Testis (tissue), 3 donors: Measurements from ENCODE around the gene PCDHGB1. TPM values are rescaled to one million over a fixed set of nuclear protein-coding genes. Genes with fewer than 3 reads are reported as not detected.
A peak's percentile ranks its signal among the peaks of the same experiment; 100 is the strongest.

ENCODE experiments used
- DNase-seq: peaks from one replicate; pipeline ENCODE4 v3.0.0-alpha.2; 2019
- H3K27ac ChIP-seq, 2 donors: fragments of 200-600 bp; sonication (generic); one replicate each; pipeline ENCODE4 v1.5.1; 2019
- H3K27me3 ChIP-seq: fragments of 200-600 bp; sonication (generic); one replicate; pipeline ENCODE4 v1.5.1; 2019
- H3K36me3 ChIP-seq: fragments of 200-600 bp; sonication (generic); one replicate; pipeline ENCODE4 v1.5.1; 2017; ENCODE audit warnings: low read depth; ENCODE audit errors: missing control alignments
- H3K4me1 ChIP-seq: fragments of 200-600 bp; sonication (generic); one replicate; pipeline ENCODE4 v1.5.1; 2019
- H3K4me3 ChIP-seq, 2 donors: fragments of 200-600 bp; sonication (generic); one replicate each; pipeline ENCODE4 v1.5.1; 2017 to 2019
- H3K9me3 ChIP-seq: fragments of 200-600 bp; sonication (generic); one replicate; pipeline ENCODE4 v1.5.1; 2017
- CTCF ChIP-seq, 3 experiments: fragments of 450-650 bp in 2 of 3; fragments of 200-600 bp in 1 of 3; sonication (generic) in 1 of 3; IDR thresholded peaks; one replicate each; pipeline ENCODE4 v1.5.1; 2016 to 2019; ENCODE audit warnings: antibody characterized with exemption in 3 of 3, mild to moderate bottlenecking in 2 of 3, moderate library complexity in 1 of 3
- POLR2A ChIP-seq: fragments of 450-650 bp; IDR thresholded peaks from one replicate; pipeline ENCODE4 v1.6.1; 2017; ENCODE audit warnings: antibody characterized with exemption, mild to moderate bottlenecking, moderate library complexity
- WGBS, 2 donors: methylation state at CpG; one replicate each; pipeline ENCODE4 v1.1.5; 2018; 5-methylcytosine and 5-hydroxymethylcytosine counted together
- intact Hi-C: fragments of 100-400 bp; cut with DNase I; formaldehyde crosslinking; loops from one replicate; pipeline ENCODE4 v1.15.1; 2023; ENCODE audit warnings: low total_unique reads
- polyA plus RNA-seq: library from polyadenylated mRNA; stranded (reverse); fragments of 350-450 nt; fragmentation: Illumina TruSeq; extraction: RNeasy Lipid Tissue Mini Kit (QIAGEN cat#74804); gene quantifications from one replicate; pipeline ENCODE4 v1.2.3, GENCODE V29; 2014; ENCODE audit warnings: low read depth, low replicate concordance; ENCODE audit not compliant: insufficient read depth
- total RNA-seq, 2 donors: library from RNA; depleted of rRNA; stranded (reverse); fragments of >200 nt; gene quantifications; one replicate each; pipeline ENCODE4 v1.2.3, GENCODE V29; 2016

The PCDHGB1 gene
- total and polyA plus RNA-seq, 3 donors from 2014 or later: 0.92 to 16.4 (median 12.5) TPM

- intact Hi-C loops: no loop called here
- Histone ChIP-seq H3K36me3 (no peaks in the 10 kb centered on the region), H3K27me3 (no peaks in the 10 kb centered on the region), H3K4me1 (no peaks in the 10 kb centered on the region), H3K27ac (no peak within 1 kb of the TSS), H3K4me3 (peak within 1 kb of the TSS in 1 of 2 donors; percentile 24), H3K9me3 (no peaks in the 10 kb centered on the region)
- TF ChIP-seq CTCF (IDR thresholded peaks at IDR 0.05): peak in 2 of 3 experiments; percentile 17 to 39
- TF ChIP-seq POLR2A: no peak
- WGBS, 2 donors: 14 to 20% methylated on average over 24 of the region's 24 CpGs
- DNase-seq: no peak
These were observed 10.0 kb downstream of the PCDHGB1 start, which contains the start of gene PCDHGB2 for GRCh38 chr5:141359790-141360426. Gene PCDHGB2, plus strand, starts transcription at chr5:141359994. Its CDS starts 142 bp downstream, at chr5:141360136.

DNA sequence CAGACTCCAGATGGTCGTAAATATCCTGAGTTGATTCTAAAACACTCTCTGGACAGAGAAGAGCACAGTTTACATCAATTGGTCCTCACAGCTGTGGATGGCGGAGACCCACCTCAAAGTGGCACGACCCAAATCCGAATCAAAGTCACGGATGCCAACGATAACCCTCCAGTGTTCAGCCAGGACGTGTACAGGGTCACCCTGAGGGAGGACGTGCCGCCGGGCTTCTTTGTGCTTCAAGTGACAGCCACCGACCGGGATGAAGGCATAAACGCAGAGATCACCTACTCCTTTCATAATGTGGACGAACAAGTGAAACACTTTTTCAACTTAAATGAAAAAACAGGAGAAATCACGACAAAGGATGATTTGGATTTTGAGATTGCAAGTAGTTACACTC, 10.8 kb downstream of the PCDHGB1 start:
- no peak for DNase-seq
- 27 to 32% methylated on average over 15 of the region's 15 CpGs for WGBS, 2 donors
- Histone ChIP-seq H3K4me3 (no peak overlapping the region), H3K27me3 (no peaks in the 10 kb centered on the region), H3K4me1 (no peaks in the 10 kb centered on the region), H3K36me3 (no peaks in the 10 kb centered on the region), H3K27ac (no peak overlapping the region), H3K9me3 (no peaks in the 10 kb centered on the region)
- intact Hi-C loops: no loop called here
- no peak for TF ChIP-seq CTCF (IDR thresholded peaks at IDR 0.05)
- TF ChIP-seq POLR2A: no peak

DNA sequence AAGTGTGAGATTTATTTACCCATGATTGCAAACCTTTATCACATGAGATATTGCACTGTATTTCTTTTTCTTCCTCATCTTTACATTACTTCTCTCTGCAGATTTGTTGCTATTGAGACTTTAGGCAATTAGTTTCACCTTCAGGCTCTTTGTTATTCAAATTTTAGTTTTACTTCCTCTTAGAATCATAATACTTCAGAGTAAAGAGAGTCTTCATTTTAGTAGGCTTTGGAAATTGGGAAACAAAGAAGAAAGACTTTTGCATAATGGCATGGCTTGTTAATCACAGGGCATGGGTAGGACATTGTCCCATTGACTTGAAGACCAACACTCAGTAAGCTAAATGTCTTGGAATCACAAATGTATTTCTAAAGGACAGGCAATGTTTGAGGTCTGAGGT, 12.8 kb downstream of the PCDHGB1 start:
- Histone ChIP-seq H3K27ac (no peak overlapping the region), H3K4me3 (no peak overlapping the region), H3K4me1 (no peaks in the 10 kb centered on the region), H3K36me3 (no peaks in the 10 kb centered on the region), H3K9me3 (no peaks in the 10 kb centered on the region), H3K27me3 (no peaks in the 10 kb centered on the region)
- intact Hi-C loops: no loop called here
- TF ChIP-seq POLR2A (no peak), CTCF (IDR thresholded peaks at IDR 0.05) (no peak)
- no peak for DNase-seq

- intact Hi-C loops: no loop called here
These were observed 14.2 kb downstream of the PCDHGB1 start, which contains the start of gene PCDHGA5 for GRCh38 chr5:141363952-141364660. Gene PCDHGA5, plus strand, starts transcription at chr5:141364162. Its CDS starts 169 bp downstream, at chr5:141364331.

More at GRCh38 chr5:141363952-141364660, 14.2 kb downstream of the PCDHGB1 start, which contains the start of gene PCDHGA5:
- DNase-seq: no peak
- 17 to 20% methylated on average over 28 to 34 of the region's 34 CpGs for WGBS, 2 donors
- no peak within 1 kb of the TSS for H3K27ac ChIP-seq
- no peaks in the 10 kb centered on the region for H3K36me3 ChIP-seq
- no peaks in the 10 kb centered on the region for H3K9me3 ChIP-seq
- H3K4me3 ChIP-seq: peak within 1 kb of the TSS in 1 of 2 donors; percentile 27
- H3K27me3 ChIP-seq: no peaks in the 10 kb centered on the region
- TF ChIP-seq POLR2A: no peak
- TF ChIP-seq CTCF (IDR thresholded peaks at IDR 0.05): no peak
- H3K4me1 ChIP-seq: no peaks in the 10 kb centered on the region
